Peyer's patch (tissue), 4 donors: ENCODE data around the gene TRPV4. TPM values are rescaled to one million over a fixed set of nuclear protein-coding genes. Genes with fewer than 3 reads are reported as not detected.

Source experiments
- DNase-seq, 3 donors: peaks; one replicate each; pipeline ENCODE4 v3.0.0-alpha.2; 2017 to 2019
- H3K27ac ChIP-seq, 4 donors: fragments of 200-600 bp; sonication (generic); one replicate each; pipeline ENCODE4 v1.5.1; 2016 to 2019
- H3K27me3 ChIP-seq, 2 donors: fragments of 200-600 bp; sonication (generic); one replicate each; pipeline ENCODE4 v1.5.1; 2019
- H3K36me3 ChIP-seq, 3 donors: fragments of 200-600 bp; sonication (generic); one replicate each; pipeline ENCODE4 v1.5.1; 2016 to 2019
- H3K4me1 ChIP-seq, 4 donors: fragments of 200-600 bp; sonication (generic); one replicate each; pipeline ENCODE4 v1.5.1; 2016 to 2019
- H3K4me3 ChIP-seq, 4 donors: fragments of 200-600 bp; sonication (generic); 1 replicate in 3 of 4; 2 replicates in 1 of 4; pipeline ENCODE4 v1.5.1; 2016 to 2019; ENCODE audit warnings: mild to moderate bottlenecking in 1 of 4
- H3K9me3 ChIP-seq, 4 donors: fragments of 200-600 bp; sonication (generic); one replicate each; pipeline ENCODE4 v1.5.1; 2016 to 2019; ENCODE audit warnings: mild to moderate bottlenecking in 1 of 4
- POLR2A ChIP-seq, 2 donors: fragments of 450-650 bp; IDR thresholded peaks; one replicate each; pipeline ENCODE4 v1.5.1; 2017; ENCODE audit warnings: antibody characterized with exemption in 2 of 2, mild to moderate bottlenecking in 2 of 2, moderate library complexity in 2 of 2
- total RNA-seq, 4 donors: library from RNA; depleted of rRNA; stranded (reverse); fragments of >200 nt; gene quantifications; one replicate each; pipeline ENCODE4 v1.1.0, GENCODE V29; 2016
- TF ChIP-seq, protein P1 (sequence below), 6 experiments: fragments of 450-650 bp in 4 of 6; fragments of 200-600 bp in 2 of 6; sonication (generic) in 1 of 6; IDR thresholded peaks; one replicate each; pipeline ENCODE4 v1.5.1; 2017 to 2019; ENCODE audit warnings: antibody characterized with exemption in 6 of 6, mild to moderate bottlenecking in 3 of 6, moderate library complexity in 1 of 6

The TRPV4 gene
- total RNA-seq, 4 donors from 2014 or later, result 0.27 to 0.57 TPM; not detected in 2

DNA sequence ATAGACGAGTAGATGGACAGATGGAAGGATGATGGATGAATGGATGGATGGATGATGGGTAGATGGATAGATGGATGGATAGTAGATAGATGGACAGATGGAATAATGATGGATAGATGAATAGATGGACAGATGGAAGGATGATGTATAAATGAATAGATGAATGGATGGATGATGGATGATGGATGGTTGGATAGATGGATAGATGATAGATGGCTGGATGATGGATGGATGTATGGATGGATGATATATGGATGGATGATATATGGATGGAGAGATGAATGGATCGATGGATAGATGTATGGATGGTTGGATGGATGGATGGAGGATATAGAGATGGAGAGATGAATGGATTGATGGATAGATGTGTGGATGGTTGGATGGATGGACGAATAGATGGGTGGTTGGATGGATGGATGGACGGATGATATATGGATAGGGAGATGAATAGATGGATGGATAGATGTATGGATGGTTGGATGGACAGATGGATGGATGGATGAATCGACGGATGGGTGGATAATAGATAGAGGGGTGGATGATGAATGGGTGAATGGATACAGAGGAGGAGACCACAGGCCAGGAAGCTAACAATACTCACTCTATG, 19.3 kb downstream of the TRPV4 start:
- Histone ChIP-seq H3K36me3 (no peaks in the 10 kb centered on the region), H3K27me3 (no peaks in the 10 kb centered on the region), H3K4me3 (no peak overlapping the region), H3K9me3 (no peaks in the 10 kb centered on the region), H3K4me1 (no peaks in the 10 kb centered on the region), H3K27ac (no peak overlapping the region)
- no peak for DNase-seq
- TF ChIP-seq, protein P1, sequence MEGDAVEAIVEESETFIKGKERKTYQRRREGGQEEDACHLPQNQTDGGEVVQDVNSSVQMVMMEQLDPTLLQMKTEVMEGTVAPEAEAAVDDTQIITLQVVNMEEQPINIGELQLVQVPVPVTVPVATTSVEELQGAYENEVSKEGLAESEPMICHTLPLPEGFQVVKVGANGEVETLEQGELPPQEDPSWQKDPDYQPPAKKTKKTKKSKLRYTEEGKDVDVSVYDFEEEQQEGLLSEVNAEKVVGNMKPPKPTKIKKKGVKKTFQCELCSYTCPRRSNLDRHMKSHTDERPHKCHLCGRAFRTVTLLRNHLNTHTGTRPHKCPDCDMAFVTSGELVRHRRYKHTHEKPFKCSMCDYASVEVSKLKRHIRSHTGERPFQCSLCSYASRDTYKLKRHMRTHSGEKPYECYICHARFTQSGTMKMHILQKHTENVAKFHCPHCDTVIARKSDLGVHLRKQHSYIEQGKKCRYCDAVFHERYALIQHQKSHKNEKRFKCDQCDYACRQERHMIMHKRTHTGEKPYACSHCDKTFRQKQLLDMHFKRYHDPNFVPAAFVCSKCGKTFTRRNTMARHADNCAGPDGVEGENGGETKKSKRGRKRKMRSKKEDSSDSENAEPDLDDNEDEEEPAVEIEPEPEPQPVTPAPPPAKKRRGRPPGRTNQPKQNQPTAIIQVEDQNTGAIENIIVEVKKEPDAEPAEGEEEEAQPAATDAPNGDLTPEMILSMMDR (IDR thresholded peaks at IDR 0.05), result no peak
- no peak for TF ChIP-seq POLR2A (IDR thresholded peaks at IDR 0.05)

DNA sequence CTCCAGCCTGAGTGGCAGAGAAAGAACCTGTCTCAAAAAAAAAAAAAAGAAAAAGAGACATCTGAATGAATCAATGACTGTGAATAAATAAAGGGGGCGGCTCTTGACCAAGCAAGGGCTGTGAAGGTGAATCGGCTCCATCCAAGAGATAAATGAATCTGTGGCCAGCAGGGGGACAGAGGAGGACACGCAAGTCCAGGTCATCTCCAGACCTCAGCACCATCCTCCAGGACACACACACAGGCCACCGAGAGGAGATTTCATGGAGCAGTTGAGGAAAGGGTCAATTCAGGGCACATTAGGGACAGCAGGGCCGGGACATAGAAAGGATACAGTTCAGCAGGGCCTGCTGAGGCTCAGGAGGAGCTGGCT, 21.6 kb downstream of the TRPV4 start:
- TF ChIP-seq, protein P1 (IDR thresholded peaks at IDR 0.05), result no peak
- no peak for TF ChIP-seq POLR2A (IDR thresholded peaks at IDR 0.05)
- H3K36me3 ChIP-seq, result no peaks in the 10 kb centered on the region
- no peaks in the 10 kb centered on the region for H3K4me1 ChIP-seq
- H3K4me3 ChIP-seq, result no peak overlapping the region
- no peak overlapping the region for H3K27ac ChIP-seq
- H3K27me3 ChIP-seq, result no peaks in the 10 kb centered on the region
- no peak for DNase-seq
- H3K9me3 ChIP-seq, result no peaks in the 10 kb centered on the region

DNA sequence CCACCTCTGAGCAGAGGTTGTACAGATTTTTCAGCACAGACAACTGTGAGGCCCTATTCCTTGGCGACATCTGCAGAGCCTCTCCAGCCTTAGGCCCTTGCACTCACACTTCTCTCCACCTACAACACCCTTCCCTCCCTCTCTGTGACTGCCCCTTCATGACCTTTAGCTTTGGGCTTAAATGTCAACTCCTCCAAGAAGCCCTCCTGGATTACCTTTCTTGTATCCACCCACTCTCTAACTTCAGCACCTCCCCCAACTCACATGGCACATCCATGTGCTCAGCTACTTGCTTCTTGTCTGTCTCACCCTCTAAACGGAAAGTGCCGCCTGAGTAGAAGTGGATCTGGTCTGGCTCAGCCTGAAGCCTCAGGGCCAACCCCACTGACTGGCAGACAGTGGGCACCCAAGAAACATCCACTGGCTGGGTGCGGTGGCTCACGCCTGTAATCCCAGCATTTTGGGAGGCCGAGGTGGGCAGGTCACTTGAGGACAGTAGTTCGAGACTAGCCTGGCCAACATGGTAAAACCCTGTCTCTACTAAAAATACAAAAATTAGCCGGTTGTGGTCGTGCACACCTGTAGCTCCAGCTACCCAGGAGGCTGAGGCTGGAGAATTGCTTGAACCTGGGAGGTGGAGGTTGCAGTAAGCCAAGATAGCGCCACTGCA, 22.1 kb downstream of the TRPV4 start:
- no peak for DNase-seq
- Histone ChIP-seq H3K36me3 (no peaks in the 10 kb centered on the region), H3K27me3 (no peaks in the 10 kb centered on the region), H3K4me3 (no peak overlapping the region), H3K9me3 (no peaks in the 10 kb centered on the region), H3K4me1 (no peaks in the 10 kb centered on the region), H3K27ac (no peak overlapping the region)
- TF ChIP-seq, protein P1 (IDR thresholded peaks at IDR 0.05), result no peak
- no peak for TF ChIP-seq POLR2A (IDR thresholded peaks at IDR 0.05)

DNA sequence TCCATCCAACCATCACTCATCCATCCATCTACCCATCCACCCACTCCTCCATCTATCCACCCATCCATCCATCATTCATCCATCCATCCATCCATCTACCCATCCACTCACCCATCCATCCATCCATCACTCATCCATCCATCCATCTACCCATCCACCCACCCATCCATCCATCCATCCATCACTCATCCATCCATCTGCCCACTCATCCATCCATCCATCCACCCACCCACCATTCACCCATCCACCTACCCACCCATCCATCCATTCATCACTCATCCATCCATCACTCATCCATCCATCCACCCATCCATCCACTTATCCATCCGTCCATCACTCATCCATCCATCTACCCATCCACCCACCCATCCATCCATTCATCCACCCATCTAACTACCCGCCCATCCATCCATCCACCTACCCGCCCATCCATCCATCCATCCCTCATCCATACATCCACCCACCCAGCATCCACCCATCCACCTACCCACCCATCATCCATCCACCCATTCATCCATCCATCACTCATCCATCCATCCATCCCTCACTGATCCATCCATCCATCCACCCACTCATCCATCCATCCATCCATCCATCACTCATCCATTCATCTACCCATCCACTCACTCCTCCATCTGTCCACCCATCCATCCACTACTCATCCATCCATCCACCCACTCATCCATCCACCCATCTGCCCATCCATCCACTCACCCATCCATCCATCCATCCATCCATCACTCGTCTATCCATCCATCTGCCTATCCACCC, 24.1 kb downstream of the TRPV4 start:
- H3K27ac ChIP-seq, result no peak overlapping the region
- no peaks in the 10 kb centered on the region for H3K9me3 ChIP-seq
- DNase-seq, result no peak
- TF ChIP-seq, protein P1 (IDR thresholded peaks at IDR 0.05), result no peak
- no peak for TF ChIP-seq POLR2A (IDR thresholded peaks at IDR 0.05)
- no peaks in the 10 kb centered on the region for H3K27me3 ChIP-seq
- no peak overlapping the region for H3K4me3 ChIP-seq
- no peaks in the 10 kb centered on the region for H3K36me3 ChIP-seq
- H3K4me1 ChIP-seq, result no peaks in the 10 kb centered on the region

GRCh38 chr12:109807954-109808643, 25.1 kb downstream of the TRPV4 start:
- Histone ChIP-seq H3K9me3 (no peaks in the 10 kb centered on the region), H3K27me3 (no peaks in the 10 kb centered on the region), H3K4me1 (no peaks in the 10 kb centered on the region), H3K27ac (no peak overlapping the region), H3K36me3 (no peaks in the 10 kb centered on the region), H3K4me3 (no peak overlapping the region)
- no peak for DNase-seq
- no peak for TF ChIP-seq POLR2A (IDR thresholded peaks at IDR 0.05)
- TF ChIP-seq, protein P1 (IDR thresholded peaks at IDR 0.05), result no peak
